Upper lobe of left lung (tissue), 4 donors: ENCODE data around the gene CAPN12.

Source experiments
- EP300 ChIP-seq, 4 donors: sonication (generic); formaldehyde crosslinking; IDR thresholded peaks; one replicate each; pipeline ENCODE4 v1.5.1; 2017; ENCODE audit warnings: antibody characterized with exemption in 4 of 4, control low read depth in 2 of 4
- POLR2A ChIP-seq, 4 donors: fragments of 450-650 bp; IDR thresholded peaks; one replicate each; pipeline ENCODE4 v1.5.1; 2016 to 2017; ENCODE audit warnings: antibody characterized with exemption in 4 of 4, mild to moderate bottlenecking in 2 of 4
- POLR2AphosphoS5 ChIP-seq, 2 donors: sonication (generic); formaldehyde crosslinking; IDR thresholded peaks; one replicate each; pipeline ENCODE4 v1.5.1; 2017; ENCODE audit warnings: antibody characterized with exemption in 2 of 2
- TF ChIP-seq, protein P1 (sequence below), 6 experiments: fragments of 450-650 bp in 4 of 6; fragments of 200-600 bp in 2 of 6; sonication (generic) in 2 of 6; IDR thresholded peaks; one replicate each; pipeline ENCODE4 v1.5.1; 2016 to 2019; ENCODE audit warnings: antibody characterized with exemption in 6 of 6

GRCh38 chr19:38737281-38737865 lies 6.9 kb downstream of the CAPN12 start:
- TF ChIP-seq, protein P1, sequence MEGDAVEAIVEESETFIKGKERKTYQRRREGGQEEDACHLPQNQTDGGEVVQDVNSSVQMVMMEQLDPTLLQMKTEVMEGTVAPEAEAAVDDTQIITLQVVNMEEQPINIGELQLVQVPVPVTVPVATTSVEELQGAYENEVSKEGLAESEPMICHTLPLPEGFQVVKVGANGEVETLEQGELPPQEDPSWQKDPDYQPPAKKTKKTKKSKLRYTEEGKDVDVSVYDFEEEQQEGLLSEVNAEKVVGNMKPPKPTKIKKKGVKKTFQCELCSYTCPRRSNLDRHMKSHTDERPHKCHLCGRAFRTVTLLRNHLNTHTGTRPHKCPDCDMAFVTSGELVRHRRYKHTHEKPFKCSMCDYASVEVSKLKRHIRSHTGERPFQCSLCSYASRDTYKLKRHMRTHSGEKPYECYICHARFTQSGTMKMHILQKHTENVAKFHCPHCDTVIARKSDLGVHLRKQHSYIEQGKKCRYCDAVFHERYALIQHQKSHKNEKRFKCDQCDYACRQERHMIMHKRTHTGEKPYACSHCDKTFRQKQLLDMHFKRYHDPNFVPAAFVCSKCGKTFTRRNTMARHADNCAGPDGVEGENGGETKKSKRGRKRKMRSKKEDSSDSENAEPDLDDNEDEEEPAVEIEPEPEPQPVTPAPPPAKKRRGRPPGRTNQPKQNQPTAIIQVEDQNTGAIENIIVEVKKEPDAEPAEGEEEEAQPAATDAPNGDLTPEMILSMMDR (IDR thresholded peaks at IDR 0.05), result no peak
- TF ChIP-seq POLR2A (IDR thresholded peaks at IDR 0.05), result no peak
- no peak for TF ChIP-seq POLR2AphosphoS5 (IDR thresholded peaks at IDR 0.05)
- no peak for TF ChIP-seq EP300 (IDR thresholded peaks at IDR 0.05)
